ENCODE data around the gene RNASE12. TPM values are rescaled to one million over a fixed set of nuclear protein-coding genes. Genes with fewer than 3 reads are reported as not detected.
A peak's percentile ranks its signal among the peaks of the same experiment; 100 is the strongest.

The RNASE12 gene
- total RNA-seq, 1 experiment from 2014 or later: not detected

GRCh38 chr14:20630340-20631022 is 39.3 kb upstream of the RNASE12 start:
- no peaks in the 10 kb centered on the region for H3K9me2 ChIP-seq (ENCODE audit: insufficient read depth)
- H3K79me2 ChIP-seq (ENCODE audit: insufficient read depth, low read length): no peaks in the 10 kb centered on the region
- ChIA-PET POLR2A (interaction anchor here (1.0 to 1.7 kb wide), 3 partner anchors 17 to 169 kb away, joined by 3 to 4 read pairs (median 4); partner anchors contain the start of gene PIP4P1), RAD21 (ENCODE audit: low non-redundant PET in 1 of 2, low total read pairs in 2 of 2, uncharacterized antibody in 2 of 2, unreplicated experiment in 2 of 2) (interaction anchor here in 1 of 2 experiments (0.6 kb wide), 1 partner anchor 16 kb away, joined by 3 read pairs; no protein-coding TSS in a partner anchor), CTCF (interaction anchor here (0.5 to 1.8 kb wide), 6 partner anchors 22 to 61 kb away, joined by 3 to 11 read pairs (median 4); no protein-coding TSS in a partner anchor)
- no peaks in the 10 kb centered on the region for H3K9me3 ChIP-seq (ENCODE audit: control insufficient read depth in 1 of 2, insufficient read depth in 1 of 2, low read depth in 1 of 2, low read length in 2 of 2)
- no peaks in the 10 kb centered on the region; the same call in 1 of the 2 replicates for H3K27me3 ChIP-seq (ENCODE audit: insufficient read depth, low read length)
- peak overlapping the region; percentile 42; the same call in 1 of the 2 replicates for H3K9ac ChIP-seq (ENCODE audit: low read length)
- H3K27ac ChIP-seq (ENCODE audit: low read depth, low read length): peak overlapping the region; percentile 37
- peak; percentile 84 for DNase-seq (ENCODE audit: low read depth, low spot score)
- no TSS peak for BruUV-seq (replicated peaks)
- peak; percentile 68 for ATAC-seq
- H3K4me2 ChIP-seq (ENCODE audit: low read length): peak overlapping the region; percentile 75
- H2AFZ ChIP-seq (ENCODE audit: low read depth, low read length, poor library complexity, severe bottlenecking): peak overlapping the region; percentile 70
- H4K20me1 ChIP-seq (ENCODE audit: insufficient read depth): no peaks in the 10 kb centered on the region
- intact Hi-C loops (cut with micrococcal nuclease): loop anchor here (1.0 kb wide), 2 partner anchors 17 to 52 kb away; no protein-coding TSS in a partner anchor
- peak overlapping the region; percentile 42 to 53 for H3K4me3 ChIP-seq (replicated peaks in 1 of 2; ENCODE audit: low read depth in 1 of 2, low read length in 2 of 2)
- H3K4me1 ChIP-seq (ENCODE audit: control insufficient read depth in 1 of 2, insufficient read depth in 2 of 2, low read length in 2 of 2): peaks cover 0 to 32% of the 10 kb centered on the region in 2 experiments; a peak in 3 of 4 replicates
- no peaks in the 10 kb centered on the region for H3K36me3 ChIP-seq (ENCODE audit: control insufficient read depth in 1 of 2, insufficient read depth in 2 of 2, low read length in 2 of 2)
- TF ChIP-seq TCF7L2 (IDR thresholded peaks at IDR 0.05; ENCODE audit: borderline replicate concordance, extremely low read depth, insufficient read depth, insufficient read length): no peak
- TF ChIP-seq, protein P1, sequence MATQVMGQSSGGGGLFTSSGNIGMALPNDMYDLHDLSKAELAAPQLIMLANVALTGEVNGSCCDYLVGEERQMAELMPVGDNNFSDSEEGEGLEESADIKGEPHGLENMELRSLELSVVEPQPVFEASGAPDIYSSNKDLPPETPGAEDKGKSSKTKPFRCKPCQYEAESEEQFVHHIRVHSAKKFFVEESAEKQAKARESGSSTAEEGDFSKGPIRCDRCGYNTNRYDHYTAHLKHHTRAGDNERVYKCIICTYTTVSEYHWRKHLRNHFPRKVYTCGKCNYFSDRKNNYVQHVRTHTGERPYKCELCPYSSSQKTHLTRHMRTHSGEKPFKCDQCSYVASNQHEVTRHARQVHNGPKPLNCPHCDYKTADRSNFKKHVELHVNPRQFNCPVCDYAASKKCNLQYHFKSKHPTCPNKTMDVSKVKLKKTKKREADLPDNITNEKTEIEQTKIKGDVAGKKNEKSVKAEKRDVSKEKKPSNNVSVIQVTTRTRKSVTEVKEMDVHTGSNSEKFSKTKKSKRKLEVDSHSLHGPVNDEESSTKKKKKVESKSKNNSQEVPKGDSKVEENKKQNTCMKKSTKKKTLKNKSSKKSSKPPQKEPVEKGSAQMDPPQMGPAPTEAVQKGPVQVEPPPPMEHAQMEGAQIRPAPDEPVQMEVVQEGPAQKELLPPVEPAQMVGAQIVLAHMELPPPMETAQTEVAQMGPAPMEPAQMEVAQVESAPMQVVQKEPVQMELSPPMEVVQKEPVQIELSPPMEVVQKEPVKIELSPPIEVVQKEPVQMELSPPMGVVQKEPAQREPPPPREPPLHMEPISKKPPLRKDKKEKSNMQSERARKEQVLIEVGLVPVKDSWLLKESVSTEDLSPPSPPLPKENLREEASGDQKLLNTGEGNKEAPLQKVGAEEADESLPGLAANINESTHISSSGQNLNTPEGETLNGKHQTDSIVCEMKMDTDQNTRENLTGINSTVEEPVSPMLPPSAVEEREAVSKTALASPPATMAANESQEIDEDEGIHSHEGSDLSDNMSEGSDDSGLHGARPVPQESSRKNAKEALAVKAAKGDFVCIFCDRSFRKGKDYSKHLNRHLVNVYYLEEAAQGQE (IDR thresholded peaks at IDR 0.05; ENCODE audit: low read depth): no peak
- TF ChIP-seq ELF1 (IDR thresholded peaks at IDR 0.05; ENCODE audit: borderline replicate concordance, low read depth): no peak
- no peak for TF ChIP-seq YY1 (IDR thresholded peaks at IDR 0.05; ENCODE audit: extremely low read depth, insufficient replicate concordance, low read depth, low read length)
- TF ChIP-seq CEBPB (IDR thresholded peaks at IDR 0.05; ENCODE audit: low read depth): no peak
- no peak for TF ChIP-seq EZH2phosphoT487 (IDR thresholded peaks at IDR 0.05; ENCODE audit: borderline replicate concordance)
- TF ChIP-seq ZNF274 (IDR thresholded peaks at IDR 0.05; ENCODE audit: low read depth, low read length): no peak
- 0 out of 2 replicates have a peak, but pooled peaks have one; percentile 10 for TF ChIP-seq JUND (IDR thresholded peaks at IDR 0.05)
- no peak for TF ChIP-seq POLR2A (IDR thresholded peaks at IDR 0.05; ENCODE audit: borderline replicate concordance, extremely low read depth, insufficient read depth, insufficient read length)
- TF ChIP-seq, protein P2, sequence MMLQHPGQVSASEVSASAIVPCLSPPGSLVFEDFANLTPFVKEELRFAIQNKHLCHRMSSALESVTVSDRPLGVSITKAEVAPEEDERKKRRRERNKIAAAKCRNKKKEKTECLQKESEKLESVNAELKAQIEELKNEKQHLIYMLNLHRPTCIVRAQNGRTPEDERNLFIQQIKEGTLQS (IDR thresholded peaks at IDR 0.05): peak; percentile 96
- TF ChIP-seq SP1 (IDR thresholded peaks at IDR 0.05; ENCODE audit: low read depth): no peak
- 0 out of 2 replicates have a peak, but pooled peaks have one; percentile 19 for TF ChIP-seq SIN3A (IDR thresholded peaks at IDR 0.05; ENCODE audit: low read depth)
- TF ChIP-seq EZH2 (IDR thresholded peaks at IDR 0.05): no peak
- TF ChIP-seq ZFX (IDR thresholded peaks at IDR 0.05): no peak
- 0 out of 2 replicates have a peak, but pooled peaks have one; percentile 12 for TF ChIP-seq MAX (IDR thresholded peaks at IDR 0.05)
- no peak for TF ChIP-seq RAD21 (IDR thresholded peaks at IDR 0.05; ENCODE audit: low read depth)
- peak; percentile 43; the same call in 1 of the 2 replicates for TF ChIP-seq CBX3 (IDR thresholded peaks at IDR 0.05; ENCODE audit: low read depth)
- TF ChIP-seq EGR1 (IDR thresholded peaks at IDR 0.05; ENCODE audit: low read depth): 0 out of 2 replicates have a peak, but pooled peaks have one; percentile 9
- no peak for TF ChIP-seq SRF (IDR thresholded peaks at IDR 0.05; ENCODE audit: low read depth)
- no peak for TF ChIP-seq POLR2AphosphoS5 (IDR thresholded peaks at IDR 0.05; ENCODE audit: low read depth, low read length)
- TF ChIP-seq FOSL1 (IDR thresholded peaks at IDR 0.05; ENCODE audit: low read depth): no peak
- TF ChIP-seq, protein P3, sequence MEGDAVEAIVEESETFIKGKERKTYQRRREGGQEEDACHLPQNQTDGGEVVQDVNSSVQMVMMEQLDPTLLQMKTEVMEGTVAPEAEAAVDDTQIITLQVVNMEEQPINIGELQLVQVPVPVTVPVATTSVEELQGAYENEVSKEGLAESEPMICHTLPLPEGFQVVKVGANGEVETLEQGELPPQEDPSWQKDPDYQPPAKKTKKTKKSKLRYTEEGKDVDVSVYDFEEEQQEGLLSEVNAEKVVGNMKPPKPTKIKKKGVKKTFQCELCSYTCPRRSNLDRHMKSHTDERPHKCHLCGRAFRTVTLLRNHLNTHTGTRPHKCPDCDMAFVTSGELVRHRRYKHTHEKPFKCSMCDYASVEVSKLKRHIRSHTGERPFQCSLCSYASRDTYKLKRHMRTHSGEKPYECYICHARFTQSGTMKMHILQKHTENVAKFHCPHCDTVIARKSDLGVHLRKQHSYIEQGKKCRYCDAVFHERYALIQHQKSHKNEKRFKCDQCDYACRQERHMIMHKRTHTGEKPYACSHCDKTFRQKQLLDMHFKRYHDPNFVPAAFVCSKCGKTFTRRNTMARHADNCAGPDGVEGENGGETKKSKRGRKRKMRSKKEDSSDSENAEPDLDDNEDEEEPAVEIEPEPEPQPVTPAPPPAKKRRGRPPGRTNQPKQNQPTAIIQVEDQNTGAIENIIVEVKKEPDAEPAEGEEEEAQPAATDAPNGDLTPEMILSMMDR (IDR thresholded peaks at IDR 0.05 in 2 of 3, conservative IDR thresholded peaks at IDR 0.05 in 1 of 3; ENCODE audit: borderline replicate concordance in 1 of 3, insufficient read depth in 1 of 3, low read depth in 2 of 3, low read length in 2 of 3): no peak

All from HCT116 (cell line).